Adrenal gland (tissue), 12 donors: ENCODE measurements around the gene ABCA13. TPM values are rescaled to one million over a fixed set of nuclear protein-coding genes. Genes with fewer than 3 reads are reported as not detected.
A peak's percentile ranks its signal among the peaks of the same experiment; 100 is the strongest.
"Not testable (repeated sequence)": the region's sequence is repeated elsewhere in the genome, so short reads cannot be mapped to it uniquely, and the experiment has no call there.

Source experiments
- DNase-seq, 7 donors: peaks; one replicate each; pipeline ENCODE4 v3.0.0-alpha.2; 2019 to 2020
- H3K27ac ChIP-seq, 5 donors: fragments of 200-600 bp; sonication (generic) in 4 of 5; 1 replicate in 3 of 5; 2 replicates in 2 of 5; pipeline versions ENCODE4 v1.5.1 to v1.8.0; 2016 to 2020; ENCODE audit warnings: mild to moderate bottlenecking in 1 of 5
- H3K27me3 ChIP-seq: fragments of 200-600 bp; 2 replicates; pipeline ENCODE4 v1.8.0; 2021
- H3K36me3 ChIP-seq, 2 donors: fragments of 200-600 bp; replicated peaks in 1 of 2; 1 replicate in 1 of 2; 2 replicates in 1 of 2; pipeline versions ENCODE4 v1.5.1 to v1.8.0; 2018 to 2022
- H3K4me1 ChIP-seq, 2 donors: fragments of 200-600 bp; replicated peaks in 1 of 2; 1 replicate in 1 of 2; 2 replicates in 1 of 2; pipeline versions ENCODE4 v1.5.1 to v1.8.0; 2018 to 2021
- H3K4me3 ChIP-seq, 4 donors: fragments of 200-600 bp; sonication (generic) in 3 of 4; one replicate each; pipeline ENCODE4 v1.5.1; 2016 to 2018
- H3K9me3 ChIP-seq, 3 donors: fragments of 200-600 bp; sonication (generic) in 1 of 3; replicated peaks in 1 of 3; 1 replicate in 2 of 3; 2 replicates in 1 of 3; pipeline versions ENCODE4 v1.5.1 to v1.8.0; 2016 to 2021
- CTCF ChIP-seq, 6 experiments: fragments of 450-650 bp in 4 of 6; fragments of 200-600 bp in 2 of 6; sonication (generic) in 1 of 6; IDR thresholded peaks; 1 replicate in 5 of 6; 2 replicates in 1 of 6; pipeline versions ENCODE4 v1.5.1 to v1.8.0; 2016 to 2021; ENCODE audit warnings: antibody characterized with exemption in 6 of 6, mild to moderate bottlenecking in 2 of 6, moderate library complexity in 1 of 6
- POLR2A ChIP-seq, 2 donors: fragments of 450-650 bp; IDR thresholded peaks; one replicate each; pipeline ENCODE4 v1.6.1; 2017; ENCODE audit warnings: antibody characterized with exemption in 2 of 2, mild to moderate bottlenecking in 2 of 2, moderate library complexity in 1 of 2
- WGBS, 4 donors: extraction: QIAGEN DNeasy Blood & Tissue Kit in 2 of 4; methylation state at CpG; one replicate each; pipeline versions ENCODE4 v1.1.5 to v1.1.7; 2013 to 2017; 5-methylcytosine and 5-hydroxymethylcytosine counted together
- intact Hi-C, 2 donors: fragments of 100-400 bp; cut with DNase I; formaldehyde crosslinking; loops; one replicate each; pipeline versions ENCODE4 v1.14.1 to v1.15.0; 2022 to 2023
- polyA plus RNA-seq, 3 donors: library from polyadenylated mRNA; stranded (reverse); fragments of 200-250 nt in 2 of 3; fragments of 350-450 nt in 1 of 3; fragmentation: Illumina TruSeq in 1 of 3; extraction: RNeasy Lipid Tissue Mini Kit (QIAGEN cat#74804) in 1 of 3; gene quantifications; one replicate each; pipeline ENCODE4 v1.2.3, GENCODE V29; 2013 to 2014
- total RNA-seq, 9 donors: library from RNA; depleted of rRNA in 4 of 9; stranded (reverse); fragments of >200 nt in 4 of 9; fragments of 120-200 nt in 1 of 9; fragmentation: NEBNext Ultra II Directional in 1 of 9; extraction: Animal tissue kit (Norgen Biotek cat#: 25700) in 1 of 9; gene quantifications; one replicate each; pipeline versions ENCODE4 v1.1.0 to v1.2.4, GENCODE V29; 2013 to 2023
- donor health status: healthy with polysubstance abuse.
- donor health status: Bipolar disorder and iron deficiency.
- donor health status: DM: yes; HTN: yes; CAD: no.
- donor health status: DM: no; HTN: no; CAD: no.
- donor health status: DM: no; HTN: no; CAD: no.
- donor health status: DM: yes; HTN: yes; CAD: no.

ABCA13 gene
- total and polyA plus RNA-seq, 12 donors = 0.03 to 0.94 (median 0.09) TPM; not detected in 4

- 61 to 81% (median 74%) methylated on average over 3 of the region's 3 CpGs for WGBS, 4 donors
- Histone ChIP-seq H3K9me3 (no peaks in the 10 kb centered on the region), H3K4me3 (no peak overlapping the region), H3K36me3 (no peaks in the 10 kb centered on the region), H3K4me1 (peaks cover 0 to 8% of the 10 kb centered on the region in 2 donors), H3K27ac (no peak overlapping the region), H3K27me3 (no peaks in the 10 kb centered on the region)
- no peak for TF ChIP-seq CTCF (IDR thresholded peaks at IDR 0.05)
- no peak for TF ChIP-seq POLR2A (IDR thresholded peaks at IDR 0.05)
- intact Hi-C loops = no loop called here
- no peak for DNase-seq
Observed at GRCh38 chr7:48139459-48139858, 31.8 kb upstream of the ABCA13 start.

GRCh38 chr7:48140001-48140681, 31.1 kb upstream of the ABCA13 start:
- Histone ChIP-seq H3K27ac (no peak overlapping the region), H3K4me3 (peak overlapping the region in 1 of 4 donors; percentile 26), H3K9me3 (no peaks in the 10 kb centered on the region), H3K27me3 (no peaks in the 10 kb centered on the region), H3K4me1 (peaks cover 0 to 4% of the 10 kb centered on the region in 2 donors), H3K36me3 (no peaks in the 10 kb centered on the region)
- no peak for TF ChIP-seq POLR2A (IDR thresholded peaks at IDR 0.05)
- TF ChIP-seq CTCF (IDR thresholded peaks at IDR 0.05) = no peak
- no peak for DNase-seq
- WGBS, 4 donors = 68 to 76% (median 69%) methylated on average over 7 of the region's 7 CpGs
- intact Hi-C loops = no loop called here

GRCh38 chr7:48141521-48141920, 29.7 kb upstream of the ABCA13 start:
- H3K9me3 ChIP-seq = no peaks in the 10 kb centered on the region
- H3K27me3 ChIP-seq = no peaks in the 10 kb centered on the region
- WGBS, 4 donors = 33 to 49% (median 38%) methylated on average over 1 of the region's 1 CpG
- TF ChIP-seq POLR2A (IDR thresholded peaks at IDR 0.05) = no peak
- no peak for TF ChIP-seq CTCF (IDR thresholded peaks at IDR 0.05)
- no peaks in the 10 kb centered on the region for H3K4me1 ChIP-seq
- intact Hi-C loops = no loop called here
- H3K27ac ChIP-seq = no peak overlapping the region
- no peaks in the 10 kb centered on the region for H3K36me3 ChIP-seq
- H3K4me3 ChIP-seq = no peak overlapping the region
- no peak for DNase-seq

GRCh38 chr7:48144291-48144768, 26.9 kb upstream of the ABCA13 start:
- no peak for DNase-seq
- intact Hi-C loops = no loop called here
- Histone ChIP-seq H3K4me1 (no peaks in the 10 kb centered on the region), H3K36me3 (no peaks in the 10 kb centered on the region), H3K27ac (no peak overlapping the region), H3K4me3 (no peak overlapping the region), H3K9me3 (no peaks in the 10 kb centered on the region), H3K27me3 (no peaks in the 10 kb centered on the region)
- TF ChIP-seq POLR2A (IDR thresholded peaks at IDR 0.05) = no peak
- WGBS, 4 donors = 49 to 62% (median 53%) methylated on average over 4 of the region's 4 CpGs

GRCh38 chr7:48147078-48147591, 24.1 kb upstream of the ABCA13 start:
- Histone ChIP-seq H3K4me3 (no peak overlapping the region), H3K27me3 (no peaks in the 10 kb centered on the region), H3K4me1 (no peaks in the 10 kb centered on the region), H3K27ac (no peak overlapping the region), H3K9me3 (no peaks in the 10 kb centered on the region), H3K36me3 (no peaks in the 10 kb centered on the region)
- DNase-seq = no peak
- intact Hi-C loops = no loop called here
- no peak for TF ChIP-seq POLR2A (IDR thresholded peaks at IDR 0.05)
- no peak for TF ChIP-seq CTCF (IDR thresholded peaks at IDR 0.05)
- WGBS, 4 donors = 78 to 84% (median 81%) methylated on average over 4 of the region's 4 CpGs

- H3K4me1 ChIP-seq, H3K27ac ChIP-seq, H3K27me3 ChIP-seq, H3K4me3 ChIP-seq, DNase-seq, intact Hi-C loops, H3K36me3 ChIP-seq, H3K9me3 ChIP-seq: not testable (repeated sequence)
- WGBS, 4 donors = 62 to 73% (median 66%) methylated on average over 6 to 7 of the region's 7 CpGs
Observed at GRCh38 chr7:48147690-48148089, 23.6 kb upstream of the ABCA13 start.
